HepG2 (cell line): ENCODE data around the gene LCLAT1. TPM values are rescaled to one million over a fixed set of nuclear protein-coding genes. Genes with fewer than 3 reads are reported as not detected.

Experiments
- ATAC-seq: fragments of 200-7000 bp; cut with Tn5 transposase; 3 replicates; pipeline ENCODE4 v1.9.1; 2020; ENCODE audit warnings: mild to moderate bottlenecking, moderate library complexity
- BruUV-seq: library from RNA; stranded (reverse); fragments of 400-500 nt; replicated peaks from 2 replicates; lab custom pipeline; 2021; lab: Mats Ljungman, UMichigan
- CTCF ChIA-PET: fragments of 300-600 bp; formaldehyde crosslinking; extraction: SDS; loops from one replicate; lab custom pipeline; 2021; ENCODE audit warnings: low total read pairs, inconsistent platforms, low intra/inter-chr PET ratio; lab: Yijun Ruan, JAX
- POLR2A ChIA-PET: fragments of 350-600 bp; sonication (Branson Sonifier 250); formaldehyde crosslinking; loops from one replicate; lab custom pipeline; 2020; ENCODE audit warnings: antibody characterized with exemption, inconsistent platforms; lab: Yijun Ruan, JAX
- DNase-seq: peaks from one replicate; pipeline ENCODE4 v3.0.0-alpha.2; 2015; ENCODE audit warnings: low spot score
- FAIRE-seq: peaks from 3 replicates; lab custom pipeline; 2011; peaks lifted over from hg19 to GRCh38; lab: Jason Lieb, UNC
- H2AFZ ChIP-seq: one replicate; pipeline ENCODE4 v1.6.1; 2011; ENCODE audit warnings: low read length, inconsistent platforms
- H3K27ac ChIP-seq: fragments of 300-600 bp; 3 replicates; pipeline ENCODE4 v1.8.0; 2011; ENCODE audit warnings: mixed run types, mild to moderate bottlenecking, mixed read lengths, low read length, inconsistent platforms; ENCODE audit not compliant: insufficient read depth; ENCODE audit errors: extremely low read length
- H3K27me3 ChIP-seq, 2 experiments: fragments of 200-600 bp in 1 of 2; 2 replicates in 1 of 2; 3 replicates in 1 of 2; pipeline versions ENCODE4 v1.6.0 to v1.8.0; 2011; ENCODE audit warnings: low read length in 2 of 2, mild to moderate bottlenecking in 2 of 2, moderate library complexity in 2 of 2, inconsistent platforms in 1 of 2; ENCODE audit not compliant: insufficient read depth in 2 of 2, control insufficient read depth in 1 of 2
- H3K36me3 ChIP-seq, 2 experiments: fragments of 200-600 bp in 1 of 2; replicated peaks in 1 of 2; 2 replicates in 1 of 2; 3 replicates in 1 of 2; pipeline versions ENCODE4 v1.5.1 to v1.8.0; 2011; ENCODE audit warnings: low read length in 2 of 2, inconsistent platforms in 1 of 2; ENCODE audit not compliant: insufficient read depth in 2 of 2, control insufficient read depth in 1 of 2
- H3K4me1 ChIP-seq: 2 replicates; pipeline ENCODE4 v1.5.1; 2012; ENCODE audit warnings: low read length, inconsistent platforms; ENCODE audit not compliant: insufficient read depth
- H3K4me2 ChIP-seq: 2 replicates; pipeline ENCODE4 v1.6.0; 2011; ENCODE audit warnings: low read depth, low read length, inconsistent platforms
- H3K4me3 ChIP-seq, 3 experiments: fragments of 200-600 bp in 1 of 3; sonication (generic), shearing (Covaris generic) in 1 of 3; replicated peaks in 1 of 3; 2 replicates each; pipeline ENCODE4 v1.5.1; 2011 to 2016; ENCODE audit warnings: low read length in 3 of 3, inconsistent platforms in 2 of 3, low read depth in 2 of 3, mild to moderate bottlenecking in 2 of 3, control low read depth in 1 of 3, mixed read lengths in 1 of 3; ENCODE audit not compliant: insufficient read depth in 1 of 3
- H3K79me2 ChIP-seq: one replicate; pipeline ENCODE4 v1.6.1; 2011; ENCODE audit warnings: low read length, inconsistent platforms; ENCODE audit not compliant: insufficient read depth
- H3K9ac ChIP-seq: 2 replicates; pipeline ENCODE4 v1.6.0; 2011; ENCODE audit warnings: mild to moderate bottlenecking, low read depth, low read length, inconsistent platforms; ENCODE audit not compliant: insufficient read depth
- H3K9me3 ChIP-seq: 2 replicates; pipeline ENCODE4 v1.5.1; 2012; ENCODE audit warnings: mild to moderate bottlenecking, low read length
- H4K20me1 ChIP-seq: 2 replicates; pipeline ENCODE4 v1.6.0; 2011; ENCODE audit warnings: inconsistent platforms, mild to moderate bottlenecking, low read length, moderate library complexity; ENCODE audit not compliant: insufficient read depth
- GFI1 ChIP-seq: sonication (generic); formaldehyde crosslinking; IDR thresholded peaks from 2 replicates; pipeline ENCODE4 v1.5.0; 2020; ENCODE audit warnings: missing genetic modification reagents, mild to moderate bottlenecking, borderline replicate concordance
- KAT7 ChIP-seq: IDR thresholded peaks from 2 replicates; pipeline ENCODE4 v1.6.1; 2018; ENCODE audit warnings: borderline replicate concordance, missing compliant biosample characterization
- SP140L ChIP-seq: sonication (generic); formaldehyde crosslinking; IDR thresholded peaks from 2 replicates; pipeline ENCODE4 v1.4.0; 2020; ENCODE audit warnings: missing genetic modification reagents, borderline replicate concordance
- TARDBP ChIP-seq: sonication (generic); formaldehyde crosslinking; IDR thresholded peaks from 2 replicates; pipeline ENCODE4 v1.8.0; 2022; ENCODE audit warnings: mild to moderate bottlenecking, missing genetic modification reagents
- ZNF232 ChIP-seq: sonication (generic); formaldehyde crosslinking; IDR thresholded peaks from 2 replicates; pipeline ENCODE4 v1.4.0; 2020; ENCODE audit warnings: missing genetic modification reagents, borderline replicate concordance
- ZNF263 ChIP-seq: sonication (generic); formaldehyde crosslinking; IDR thresholded peaks from 2 replicates; pipeline ENCODE4 v1.4.0; 2020; ENCODE audit warnings: missing genetic modification reagents
- WGBS: methylation state at CpG from one replicate; pipeline ENCODE4 v1.1.6; 2017; ENCODE audit warnings: low lambda C conversion rate; 5-methylcytosine and 5-hydroxymethylcytosine counted together
- in situ Hi-C: cut with HindIII; loops from 2 replicates; pipeline ENCODE4 v1.10.0; 2017; ENCODE audit warnings: low pct_unique_long_range_greater_than_20kb; ENCODE audit not compliant: extremely low pct_ligation_motif_present
- intact Hi-C: fragments of 100-400 bp; cut with micrococcal nuclease; formaldehyde crosslinking; loops from one replicate; pipeline ENCODE4 v1.10.0; 2022; ENCODE audit not compliant: unreplicated experiment
- polyA plus RNA-seq, 8 experiments: library from polyadenylated mRNA; depleted of rRNA in 3 of 8; stranded (reverse) in 7 of 8; unstranded in 1 of 8; fragments of >200 nt; fragmentation: Illumina TruSeq in 4 of 8; extraction: Trizol in 4 of 8; gene quantifications; 2 replicates each; pipeline versions ENCODE4 v1.2.1 to v1.2.3, GENCODE V29; 2011 to 2016; ENCODE audit warnings: low read depth in 4 of 8, missing spikeins in 1 of 8, mixed read lengths in 1 of 8; ENCODE audit not compliant: insufficient read depth in 1 of 8
- total RNA-seq, 5 experiments: library from RNA; depleted of rRNA; stranded (reverse); fragments of >200 nt; fragmentation: Illumina TruSeq; extraction: Trizol; gene quantifications; 2 replicates each; pipeline ENCODE4 v1.2.3, GENCODE V29; 2016; ENCODE audit warnings: low read depth in 1 of 5
- TF ChIP-seq, protein P1 (sequence below): sonication (generic); formaldehyde crosslinking; IDR thresholded peaks from 2 replicates; pipeline ENCODE4 v1.4.0; 2020; ENCODE audit warnings: missing genetic modification reagents
- TF ChIP-seq, protein P2 (sequence below): sonication (generic); formaldehyde crosslinking; conservative IDR thresholded peaks from 2 replicates; pipeline ENCODE4 v1.5.0; 2020; ENCODE audit warnings: missing genetic modification reagents
- TF ChIP-seq, protein P3 (sequence below): sonication (generic); formaldehyde crosslinking; IDR thresholded peaks from 2 replicates; pipeline ENCODE4 v1.4.0; 2020; ENCODE audit warnings: mild to moderate bottlenecking, missing genetic modification reagents

Gene LCLAT1
- total and polyA plus RNA-seq, 2 of the 13 experiments (the other 11 are each of a cell fraction or from before 2014, with no cell fraction given) = 18.0 to 28.0 TPM

DNA sequence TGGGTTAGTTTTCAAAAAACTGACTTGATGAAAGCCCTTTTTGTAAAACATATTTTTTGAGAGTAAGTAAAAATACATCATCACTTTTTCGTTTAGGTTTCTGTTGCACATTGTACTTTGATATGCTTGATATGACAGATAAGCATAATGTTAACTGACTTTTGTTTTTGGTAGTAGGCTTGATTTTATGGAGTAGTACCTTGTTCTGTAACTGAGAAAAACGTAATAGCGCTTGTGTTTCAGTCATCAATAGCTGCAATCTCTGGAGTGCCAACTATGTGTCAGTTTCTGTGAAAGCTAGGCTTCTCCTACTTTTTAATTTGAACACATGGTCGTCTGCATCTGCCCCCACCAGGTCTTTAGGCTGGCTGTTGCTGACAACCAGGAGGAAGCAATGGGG lies 1.3 kb downstream of the LCLAT1 start:
- ATAC-seq (no peak), DNase-seq (no peak), FAIRE-seq (no peak)
- TF ChIP-seq, protein P1, sequence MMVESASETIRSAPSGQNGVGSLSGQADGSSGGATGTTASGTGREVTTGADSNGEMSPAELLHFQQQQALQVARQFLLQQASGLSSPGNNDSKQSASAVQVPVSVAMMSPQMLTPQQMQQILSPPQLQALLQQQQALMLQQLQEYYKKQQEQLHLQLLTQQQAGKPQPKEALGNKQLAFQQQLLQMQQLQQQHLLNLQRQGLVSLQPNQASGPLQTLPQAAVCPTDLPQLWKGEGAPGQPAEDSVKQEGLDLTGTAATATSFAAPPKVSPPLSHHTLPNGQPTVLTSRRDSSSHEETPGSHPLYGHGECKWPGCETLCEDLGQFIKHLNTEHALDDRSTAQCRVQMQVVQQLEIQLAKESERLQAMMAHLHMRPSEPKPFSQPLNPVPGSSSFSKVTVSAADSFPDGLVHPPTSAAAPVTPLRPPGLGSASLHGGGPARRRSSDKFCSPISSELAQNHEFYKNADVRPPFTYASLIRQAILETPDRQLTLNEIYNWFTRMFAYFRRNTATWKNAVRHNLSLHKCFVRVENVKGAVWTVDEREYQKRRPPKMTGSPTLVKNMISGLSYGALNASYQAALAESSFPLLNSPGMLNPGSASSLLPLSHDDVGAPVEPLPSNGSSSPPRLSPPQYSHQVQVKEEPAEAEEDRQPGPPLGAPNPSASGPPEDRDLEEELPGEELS = no peak
- TF ChIP-seq ZNF232 (CRISPR knock-in tag) (no peak), SP140L (no peak), ZNF263 (CRISPR knock-in tag) (no peak), KAT7 (CRISPR knock-in tag) (no peak), GFI1 (CRISPR knock-in tag) (no peak), TARDBP (CRISPR knock-in tag) (no peak)
- TF ChIP-seq, protein P2, sequence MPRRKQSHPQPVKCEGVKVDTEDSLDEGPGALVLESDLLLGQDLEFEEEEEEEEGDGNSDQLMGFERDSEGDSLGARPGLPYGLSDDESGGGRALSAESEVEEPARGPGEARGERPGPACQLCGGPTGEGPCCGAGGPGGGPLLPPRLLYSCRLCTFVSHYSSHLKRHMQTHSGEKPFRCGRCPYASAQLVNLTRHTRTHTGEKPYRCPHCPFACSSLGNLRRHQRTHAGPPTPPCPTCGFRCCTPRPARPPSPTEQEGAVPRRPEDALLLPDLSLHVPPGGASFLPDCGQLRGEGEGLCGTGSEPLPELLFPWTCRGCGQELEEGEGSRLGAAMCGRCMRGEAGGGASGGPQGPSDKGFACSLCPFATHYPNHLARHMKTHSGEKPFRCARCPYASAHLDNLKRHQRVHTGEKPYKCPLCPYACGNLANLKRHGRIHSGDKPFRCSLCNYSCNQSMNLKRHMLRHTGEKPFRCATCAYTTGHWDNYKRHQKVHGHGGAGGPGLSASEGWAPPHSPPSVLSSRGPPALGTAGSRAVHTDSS = no peak
- TF ChIP-seq, protein P3, sequence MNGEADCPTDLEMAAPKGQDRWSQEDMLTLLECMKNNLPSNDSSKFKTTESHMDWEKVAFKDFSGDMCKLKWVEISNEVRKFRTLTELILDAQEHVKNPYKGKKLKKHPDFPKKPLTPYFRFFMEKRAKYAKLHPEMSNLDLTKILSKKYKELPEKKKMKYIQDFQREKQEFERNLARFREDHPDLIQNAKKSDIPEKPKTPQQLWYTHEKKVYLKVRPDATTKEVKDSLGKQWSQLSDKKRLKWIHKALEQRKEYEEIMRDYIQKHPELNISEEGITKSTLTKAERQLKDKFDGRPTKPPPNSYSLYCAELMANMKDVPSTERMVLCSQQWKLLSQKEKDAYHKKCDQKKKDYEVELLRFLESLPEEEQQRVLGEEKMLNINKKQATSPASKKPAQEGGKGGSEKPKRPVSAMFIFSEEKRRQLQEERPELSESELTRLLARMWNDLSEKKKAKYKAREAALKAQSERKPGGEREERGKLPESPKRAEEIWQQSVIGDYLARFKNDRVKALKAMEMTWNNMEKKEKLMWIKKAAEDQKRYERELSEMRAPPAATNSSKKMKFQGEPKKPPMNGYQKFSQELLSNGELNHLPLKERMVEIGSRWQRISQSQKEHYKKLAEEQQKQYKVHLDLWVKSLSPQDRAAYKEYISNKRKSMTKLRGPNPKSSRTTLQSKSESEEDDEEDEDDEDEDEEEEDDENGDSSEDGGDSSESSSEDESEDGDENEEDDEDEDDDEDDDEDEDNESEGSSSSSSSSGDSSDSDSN (CRISPR knock-in tag) = no peak
- Histone ChIP-seq H3K4me3 (peak overlapping the region; percentile 71 to 93 (median 83); a peak in 4 of 6 replicates), H3K36me3 (no peaks in the 10 kb centered on the region; a peak in 2 of 5 replicates), H3K9ac (peak overlapping the region; percentile 83; the same call in 1 of the 2 replicates), H3K27me3 (no peaks in the 10 kb centered on the region; a peak in 1 of 5 replicates), H2AFZ (no peak overlapping the region), H3K4me1 (peaks cover 60% of the 10 kb centered on the region), H3K79me2 (peaks cover 54% of the 10 kb centered on the region), H3K9me3 (no peaks in the 10 kb centered on the region), H3K27ac (no peak overlapping the region), H4K20me1 (0 out of 2 replicates have a peak, but pooled peaks cover 4% of the 10 kb centered on the region), H3K4me2 (peak overlapping the region; percentile 96)
- ChIA-PET CTCF (no interaction called here), POLR2A (no interaction called here)
- in situ Hi-C loops = loop anchor here (5.0 to 10.0 kb wide), 2 partner anchors 59 to 256 kb away; no protein-coding TSS in a partner anchor
- intact Hi-C loops = loop anchor here (5.0 kb wide), 1 partner anchor 301 kb away; the partner anchor contains the start of gene YPEL5
- no TSS peak for BruUV-seq
- WGBS = 70% methylated on average over 4 of the region's 4 CpGs
